Activated CD4-positive, alpha-beta T cell treated with anti-CD3 and anti-CD28 coated beads for 36 hours (primary cell): ENCODE data around the gene GLI3. TPM values are rescaled to one million over a fixed set of nuclear protein-coding genes. Genes with fewer than 3 reads are reported as not detected.

ENCODE experiments used
- ATAC-seq: fragments of 200-7000 bp; cut with Tn5 transposase; one replicate; pipeline ENCODE4 v1.10.0; 2021; ENCODE audit warnings: mild to moderate bottlenecking, moderate library complexity
- CTCF ChIA-PET: fragments of 350-600 bp; sonication (Branson Sonifier 250); formaldehyde crosslinking; loops from one replicate; lab custom pipeline; 2021; ENCODE audit warnings: antibody characterized with exemption; lab: Charles Lee
- POLR2A ChIA-PET: fragments of 350-600 bp; sonication (Branson Sonifier 250); formaldehyde crosslinking; loops from one replicate; lab custom pipeline; 2021; ENCODE audit warnings: antibody characterized with exemption, inconsistent platforms; lab: Charles Lee
- DNase-seq: peaks from one replicate; pipeline ENCODE4 v3.0.0-alpha.2; 2020
- H3K27ac Mint-ChIP-seq: one replicate; pipeline ENCODE4 v1.8.0; 2021; ENCODE audit warnings: mixed read lengths
- H3K27me3 Mint-ChIP-seq: one replicate; pipeline ENCODE4 v1.8.0; 2021; ENCODE audit warnings: mixed read lengths
- H3K36me3 Mint-ChIP-seq: one replicate; pipeline ENCODE4 v1.8.0; 2021; ENCODE audit warnings: low read depth, mixed read lengths
- H3K4me1 Mint-ChIP-seq: one replicate; pipeline ENCODE4 v1.8.0; 2021; ENCODE audit warnings: mixed read lengths
- H3K4me3 Mint-ChIP-seq: one replicate; pipeline ENCODE4 v1.8.0; 2021; ENCODE audit warnings: mild to moderate bottlenecking, moderate library complexity, mixed read lengths
- H3K9me3 Mint-ChIP-seq: one replicate; pipeline ENCODE4 v1.8.0; 2021; ENCODE audit warnings: low read depth, mixed read lengths
- intact Hi-C, 2 experiments: fragments of 100-400 bp; cut with DNase I in 1 of 2; cut with micrococcal nuclease in 1 of 2; formaldehyde crosslinking; loops; one replicate each; pipeline versions ENCODE4 v1.14.2 to v1.15.1; 2022 to 2024; cut with DNase I, micrococcal nuclease
- total RNA-seq, 2 experiments: library from RNA; stranded (reverse); gene quantifications; one replicate each; pipeline ENCODE4 v1.2.3, GENCODE V29; 2021

The GLI3 gene
- total RNA-seq, 2 experiments from 2014 or later, result 0.18 to 0.30 TPM

GRCh38 chr7:42069590-42069989 is 167.4 kb downstream of the GLI3 start:
- Mint-ChIP-seq H3K9me3 (no peaks in the 10 kb centered on the region), H3K36me3 (no peaks in the 10 kb centered on the region), H3K27me3 (peaks cover 3% of the 10 kb centered on the region), H3K27ac (no peak overlapping the region), H3K4me3 (no peak overlapping the region), H3K4me1 (no peaks in the 10 kb centered on the region)
- CTCF ChIA-PET, result no interaction called here
- POLR2A ChIA-PET, result no interaction called here
- DNase-seq (no peak), ATAC-seq (no peak)
- intact Hi-C loops, result no loop called here

- ChIA-PET CTCF (no interaction called here), POLR2A (no interaction called here)
- Mint-ChIP-seq H3K9me3 (no peaks in the 10 kb centered on the region), H3K36me3 (no peaks in the 10 kb centered on the region), H3K4me1 (no peaks in the 10 kb centered on the region), H3K27ac (no peak overlapping the region), H3K4me3 (no peak overlapping the region), H3K27me3 (peaks cover 4% of the 10 kb centered on the region)
- ATAC-seq (no peak), DNase-seq (no peak)
- intact Hi-C loops, result no loop called here
These were observed 168.3 kb downstream of the GLI3 start for GRCh38 chr7:42068554-42069280.

- no peaks in the 10 kb centered on the region for H3K36me3 Mint-ChIP-seq
- CTCF ChIA-PET, result no interaction called here
- no peaks in the 10 kb centered on the region for H3K9me3 Mint-ChIP-seq
- H3K27me3 Mint-ChIP-seq, result peaks cover 8% of the 10 kb centered on the region
- ATAC-seq, result no peak
- H3K4me1 Mint-ChIP-seq, result no peaks in the 10 kb centered on the region
- intact Hi-C loops, result no loop called here
- H3K4me3 Mint-ChIP-seq, result no peak overlapping the region
- POLR2A ChIA-PET, result no interaction called here
- no peak for DNase-seq
- no peak overlapping the region for H3K27ac Mint-ChIP-seq
These were observed 171.1 kb downstream of the GLI3 start for GRCh38 chr7:42065942-42066341.

DNA sequence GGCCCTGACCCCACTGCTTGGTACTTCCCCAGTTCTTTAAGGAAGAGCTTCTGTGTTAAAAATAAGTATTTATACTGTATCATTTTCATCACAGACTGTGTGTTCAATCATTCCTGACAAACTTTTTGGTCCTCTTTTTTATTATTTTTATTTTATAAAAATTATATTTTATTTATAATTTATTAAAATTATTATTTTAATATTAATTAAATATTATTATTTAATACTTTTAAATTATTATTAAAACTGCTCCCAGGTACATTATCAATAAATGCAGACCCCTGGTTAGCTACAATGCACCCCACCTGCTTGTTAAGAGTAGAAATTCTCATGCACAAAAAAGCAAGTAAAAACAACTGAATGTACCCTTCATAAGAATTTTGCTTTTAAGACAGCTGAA is 172.0 kb downstream of the GLI3 start:
- ChIA-PET CTCF (no interaction called here), POLR2A (no interaction called here)
- H3K36me3 Mint-ChIP-seq, result no peaks in the 10 kb centered on the region
- H3K4me3 Mint-ChIP-seq, result no peak overlapping the region
- H3K4me1 Mint-ChIP-seq, result no peaks in the 10 kb centered on the region
- no peak for ATAC-seq
- H3K27me3 Mint-ChIP-seq, result peaks cover 8% of the 10 kb centered on the region
- no peak overlapping the region for H3K27ac Mint-ChIP-seq
- intact Hi-C loops, result no loop called here
- no peaks in the 10 kb centered on the region for H3K9me3 Mint-ChIP-seq
- no peak for DNase-seq

DNA sequence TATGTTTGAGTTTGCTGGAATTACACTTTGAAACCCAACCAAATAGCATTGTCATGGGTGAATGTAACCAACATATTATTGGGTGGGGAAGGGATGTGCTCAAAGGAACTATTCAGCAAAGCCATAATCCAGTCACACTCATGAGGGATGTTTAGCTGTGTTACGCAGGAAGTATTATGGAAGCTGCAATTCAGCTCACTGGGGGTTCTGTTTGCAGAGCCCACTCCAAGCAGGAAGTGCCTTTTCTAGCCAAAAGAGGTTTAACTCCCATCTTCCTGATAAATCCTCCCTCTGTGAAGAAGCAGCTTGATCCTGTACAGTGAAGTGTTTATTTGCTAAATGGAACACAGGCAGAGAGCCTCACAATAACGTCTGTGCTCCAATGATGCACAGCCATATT is 172.5 kb downstream of the GLI3 start:
- CTCF ChIA-PET, result no interaction called here
- peaks cover 8% of the 10 kb centered on the region for H3K27me3 Mint-ChIP-seq
- H3K36me3 Mint-ChIP-seq, result no peaks in the 10 kb centered on the region

DNA sequence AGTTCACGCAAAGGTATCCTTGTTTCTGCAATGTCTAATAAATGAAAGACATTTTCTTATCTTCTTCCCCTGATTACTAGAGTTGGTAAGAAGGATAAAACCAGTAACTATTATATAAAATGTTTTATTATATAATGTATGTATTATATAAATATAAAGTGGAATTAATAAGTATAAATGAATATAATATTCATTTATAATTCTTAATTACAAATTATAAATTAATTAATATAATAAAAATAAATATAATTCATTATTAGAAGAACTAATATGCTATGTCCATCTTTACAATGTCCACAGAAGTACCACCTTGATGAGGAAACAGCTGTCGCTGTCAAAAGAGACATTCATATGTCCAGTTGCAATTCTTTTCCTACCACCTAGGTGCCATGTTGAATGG is 177.7 kb downstream of the GLI3 start:
- intact Hi-C loops, result no loop called here
- Mint-ChIP-seq H3K9me3 (no peaks in the 10 kb centered on the region), H3K36me3 (no peaks in the 10 kb centered on the region), H3K4me3 (no peak overlapping the region), H3K4me1 (no peaks in the 10 kb centered on the region), H3K27me3 (peaks cover 7% of the 10 kb centered on the region), H3K27ac (no peak overlapping the region)
- ChIA-PET POLR2A (no interaction called here), CTCF (no interaction called here)
- DNase-seq, result no peak
- no peak for ATAC-seq

More for the DNA sequence above, 172.5 kb downstream of the GLI3 start:
- no peaks in the 10 kb centered on the region for H3K9me3 Mint-ChIP-seq
- ATAC-seq (no peak), DNase-seq (no peak)
- no peaks in the 10 kb centered on the region for H3K4me1 Mint-ChIP-seq
- H3K27ac Mint-ChIP-seq, result no peak overlapping the region
- no peak overlapping the region for H3K4me3 Mint-ChIP-seq
- POLR2A ChIA-PET, result no interaction called here
- intact Hi-C loops, result no loop called here

GRCh38 chr7:42057331-42057730 is 179.7 kb downstream of the GLI3 start:
- H3K27me3 Mint-ChIP-seq, result peaks cover 5% of the 10 kb centered on the region
- ATAC-seq (no peak), DNase-seq (no peak)
- POLR2A ChIA-PET, result no interaction called here
- intact Hi-C loops, result no loop called here
- H3K4me1 Mint-ChIP-seq, result no peaks in the 10 kb centered on the region
- H3K36me3 Mint-ChIP-seq, result no peaks in the 10 kb centered on the region
- H3K9me3 Mint-ChIP-seq, result no peaks in the 10 kb centered on the region
- no peak overlapping the region for H3K27ac Mint-ChIP-seq
- CTCF ChIA-PET, result no interaction called here
- no peak overlapping the region for H3K4me3 Mint-ChIP-seq

DNA sequence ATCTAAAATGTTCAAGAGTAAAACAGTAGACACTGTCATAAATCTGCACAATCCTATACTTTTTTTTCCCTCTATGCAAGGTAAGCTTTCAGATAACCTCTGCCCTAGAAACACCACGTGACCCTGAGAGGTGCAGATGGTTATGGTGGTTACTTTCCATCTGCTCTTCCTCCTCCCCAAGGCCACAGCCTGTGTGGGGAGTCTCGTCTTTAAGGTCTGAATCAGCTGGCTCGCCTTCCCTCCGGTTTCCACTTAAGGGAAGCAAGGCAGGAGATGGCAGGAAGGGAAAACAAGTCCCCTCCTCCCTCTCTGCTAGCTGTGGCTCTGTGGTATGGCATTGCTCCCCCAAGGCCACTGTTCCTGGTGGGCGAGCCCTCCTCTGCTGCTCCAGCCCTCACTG is 181.8 kb downstream of the GLI3 start:
- ChIA-PET POLR2A (no interaction called here), CTCF (no interaction called here)
- H3K9me3 Mint-ChIP-seq, result no peaks in the 10 kb centered on the region
- H3K27me3 Mint-ChIP-seq, result peaks cover 4% of the 10 kb centered on the region
- H3K27ac Mint-ChIP-seq, result no peak overlapping the region
- no peaks in the 10 kb centered on the region for H3K36me3 Mint-ChIP-seq
- ATAC-seq (no peak), DNase-seq (no peak)
- H3K4me3 Mint-ChIP-seq, result no peak overlapping the region
- intact Hi-C loops, result no loop called here
- no peaks in the 10 kb centered on the region for H3K4me1 Mint-ChIP-seq

- H3K9me3 Mint-ChIP-seq, result no peaks in the 10 kb centered on the region
- no peaks in the 10 kb centered on the region for H3K36me3 Mint-ChIP-seq
- H3K27me3 Mint-ChIP-seq, result peaks cover 4% of the 10 kb centered on the region
- H3K27ac Mint-ChIP-seq, result no peak overlapping the region
- ChIA-PET POLR2A (no interaction called here), CTCF (no interaction called here)
- no peak for ATAC-seq
- intact Hi-C loops, result no loop called here
- no peak overlapping the region for H3K4me3 Mint-ChIP-seq
- DNase-seq, result no peak
- no peaks in the 10 kb centered on the region for H3K4me1 Mint-ChIP-seq
These were observed 183.2 kb downstream of the GLI3 start for GRCh38 chr7:42053834-42054233.

DNA sequence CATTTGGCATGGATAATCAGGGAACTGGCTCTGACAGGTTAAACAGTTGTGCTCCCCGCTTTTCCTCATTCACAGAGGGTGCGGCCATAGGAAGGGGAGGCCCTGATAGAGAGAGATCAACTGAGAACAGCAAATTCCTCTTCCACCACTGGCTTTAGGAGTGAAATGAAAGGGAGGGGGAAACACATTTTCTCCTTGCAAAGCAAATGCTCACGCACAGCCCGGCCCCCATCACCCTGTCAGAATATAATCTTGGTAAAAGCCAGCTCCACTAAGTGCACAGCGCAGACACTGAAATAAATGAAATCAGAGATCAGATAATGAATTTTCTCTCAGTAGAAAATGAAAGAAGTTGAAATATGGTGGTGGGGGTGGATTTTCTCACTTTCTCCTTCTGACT is 187.2 kb downstream of the GLI3 start:
- intact Hi-C loops, result no loop called here
- POLR2A ChIA-PET, result no interaction called here
- no peak for ATAC-seq
- Mint-ChIP-seq H3K36me3 (no peaks in the 10 kb centered on the region), H3K9me3 (no peaks in the 10 kb centered on the region), H3K4me1 (no peaks in the 10 kb centered on the region), H3K4me3 (no peak overlapping the region), H3K27ac (no peak overlapping the region), H3K27me3 (peaks cover 5% of the 10 kb centered on the region)
- CTCF ChIA-PET, result interaction anchor here (0.8 kb wide), 2 partner anchors 106 to 233 kb away, joined by 3 to 6 read pairs; no protein-coding TSS in a partner anchor
- no peak for DNase-seq

DNA sequence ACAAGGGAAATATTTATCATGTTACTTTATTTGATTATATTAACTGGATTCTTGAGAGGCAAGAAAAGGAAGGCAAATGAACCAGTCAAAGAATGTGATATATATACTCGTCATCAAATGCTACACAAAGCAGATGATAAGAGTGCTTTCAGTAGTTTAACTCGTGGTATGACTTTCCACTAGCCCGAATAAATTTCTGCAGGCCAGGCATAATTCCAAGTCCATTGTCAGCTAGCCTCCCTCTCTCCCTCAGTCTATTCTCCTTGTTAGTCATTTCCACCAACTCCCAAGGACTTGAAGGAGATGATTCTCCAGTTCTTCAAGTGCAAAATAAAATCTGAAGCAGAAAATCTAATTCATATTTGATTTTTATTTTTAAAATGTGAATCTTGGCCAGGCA is 190.5 kb downstream of the GLI3 start:
- POLR2A ChIA-PET, result no interaction called here
- intact Hi-C loops, result no loop called here
- DNase-seq, result no peak
- no peaks in the 10 kb centered on the region for H3K9me3 Mint-ChIP-seq
- no peak overlapping the region for H3K4me3 Mint-ChIP-seq
- H3K27ac Mint-ChIP-seq, result no peak overlapping the region
- no peaks in the 10 kb centered on the region for H3K4me1 Mint-ChIP-seq
- H3K36me3 Mint-ChIP-seq, result no peaks in the 10 kb centered on the region
- ATAC-seq, result no peak
- CTCF ChIA-PET, result no interaction called here
- H3K27me3 Mint-ChIP-seq, result peaks cover 5% of the 10 kb centered on the region

GRCh38 chr7:42045961-42046360 is 191.0 kb downstream of the GLI3 start:
- Mint-ChIP-seq H3K27ac (no peak overlapping the region), H3K4me3 (no peak overlapping the region), H3K4me1 (no peaks in the 10 kb centered on the region), H3K27me3 (peaks cover 5% of the 10 kb centered on the region), H3K36me3 (no peaks in the 10 kb centered on the region), H3K9me3 (no peaks in the 10 kb centered on the region)
- POLR2A ChIA-PET, result no interaction called here
- ATAC-seq (no peak), DNase-seq (no peak)
- intact Hi-C loops, result no loop called here
- CTCF ChIA-PET, result no interaction called here
